SKM-1 (cell line): ENCODE results near the gene DAG1.
A peak's percentile ranks its signal among the peaks of the same experiment; 100 is the strongest.
"Not testable (repeated sequence)": the region's sequence is repeated elsewhere in the genome, so short reads cannot be mapped to it uniquely, and the experiment has no call there.

ENCODE experiments used
- DNase-seq: peaks from one replicate; lab custom pipeline; 2025; ENCODE audit not compliant: unreplicated experiment; lab: John Stamatoyannopoulos, UW

Gene DAG1

GRCh38 chr3:49469037-49469935 lies 781 bp upstream of the DAG1 start:
- no peak for DNase-seq

DNA sequence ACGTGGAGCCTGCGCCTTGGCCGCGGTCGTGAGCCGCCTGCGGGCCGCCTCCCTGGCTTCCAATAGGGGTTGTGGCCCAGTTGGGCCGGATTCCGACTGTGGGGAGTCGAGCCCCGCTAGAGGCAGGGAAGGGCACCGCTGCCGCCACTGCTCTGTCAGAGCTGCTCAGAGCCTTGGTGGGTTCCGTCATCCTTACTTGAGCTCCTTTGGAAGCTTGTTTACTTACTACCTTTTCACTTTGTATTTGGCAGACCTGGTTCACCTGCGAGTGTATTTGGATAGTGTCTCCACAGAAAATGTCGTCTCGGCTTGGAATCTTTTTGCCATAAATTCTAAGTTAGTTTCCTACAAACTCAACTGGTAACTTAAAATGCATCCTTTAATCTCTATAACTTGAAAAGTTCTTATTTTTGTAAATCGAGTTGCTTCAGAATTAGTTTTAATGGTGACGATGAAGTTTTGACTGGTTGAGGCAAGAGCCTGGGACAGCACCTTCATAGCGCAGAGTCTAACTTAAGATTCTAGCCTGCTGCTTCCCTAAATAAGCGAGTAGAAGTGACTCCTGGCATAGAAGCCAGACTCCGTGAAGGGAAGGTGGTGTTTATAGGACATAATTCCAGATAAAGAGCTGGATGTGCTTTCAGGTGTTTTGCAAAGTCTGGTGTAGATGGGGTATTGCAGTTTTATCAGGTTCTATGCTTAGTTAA lies 800 bp downstream of the DAG1 start:
- no peak for DNase-seq

GRCh38 chr3:49471856-49472495 lies 1.9 kb downstream of the DAG1 start:
- no peak for DNase-seq

DNA sequence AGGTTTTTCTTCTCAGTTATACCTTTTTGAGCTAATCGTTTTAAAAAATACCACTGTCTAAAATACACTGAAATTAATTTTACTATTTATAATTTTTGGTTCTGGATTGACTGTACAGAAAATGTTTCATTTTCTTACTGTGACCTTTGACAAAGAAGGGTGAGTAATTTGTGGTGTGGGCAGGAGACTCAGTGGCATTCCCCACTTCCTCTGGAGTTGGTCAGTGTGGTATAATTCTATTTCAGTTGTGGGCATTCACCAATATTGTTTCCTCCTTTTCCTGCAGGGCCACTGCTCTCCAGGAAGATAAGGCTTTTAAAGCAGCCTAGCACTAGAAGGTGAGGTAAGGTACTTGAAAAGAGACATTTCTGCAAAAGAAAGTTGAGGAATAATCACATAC lies 6.5 kb downstream of the DAG1 start:
- peak; percentile 47 for DNase-seq

DNA sequence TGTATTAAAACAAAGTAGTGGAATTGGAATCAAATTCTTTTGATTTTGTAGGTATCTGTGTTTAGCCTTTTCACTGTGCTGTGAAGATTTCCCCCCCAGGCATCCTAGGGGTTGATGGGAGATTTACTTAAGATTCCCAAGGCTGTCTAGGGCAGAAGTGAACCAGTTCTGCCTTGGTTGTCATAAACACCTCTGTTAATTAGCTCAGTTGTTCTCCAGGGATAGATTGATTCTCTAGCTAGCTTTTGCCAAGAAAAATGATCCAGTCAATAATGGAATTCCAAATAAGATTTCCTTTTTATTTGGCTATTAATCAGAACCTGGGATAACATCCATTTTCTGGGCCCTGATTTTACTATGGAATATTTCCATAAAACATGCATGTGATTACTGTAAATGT lies 12.7 kb downstream of the DAG1 start:
- DNase-seq, result no peak

GRCh38 chr3:49484471-49484870 lies 14.4 kb downstream of the DAG1 start:
- DNase-seq, result no peak

DNA sequence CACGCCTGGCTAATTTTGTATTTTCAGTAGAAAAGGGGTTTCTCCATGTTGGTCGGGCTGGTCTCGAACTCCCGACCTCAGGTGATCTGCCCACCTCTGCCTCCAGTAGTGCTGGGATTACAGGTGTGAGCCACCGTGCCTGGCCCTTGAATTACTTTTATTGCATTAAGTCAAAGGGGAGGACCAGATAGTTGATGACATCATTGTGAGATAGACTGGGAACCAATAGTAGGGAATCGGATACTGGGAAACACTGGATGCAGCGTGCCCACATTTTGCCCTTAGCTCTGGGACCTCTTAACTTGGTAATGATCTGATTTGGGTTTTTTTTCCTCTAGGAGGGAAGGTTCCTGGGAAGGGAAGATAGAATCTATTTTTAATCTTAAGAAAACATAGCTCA lies 19.2 kb downstream of the DAG1 start:
- DNase-seq, result no peak

- DNase-seq, result no peak
These were observed 22.9 kb downstream of the DAG1 start for GRCh38 chr3:49492969-49493368.

GRCh38 chr3:49493901-49494300 lies 23.8 kb downstream of the DAG1 start:
- no peak for DNase-seq

- DNase-seq, result no peak
These were observed 25.0 kb downstream of the DAG1 start for GRCh38 chr3:49495023-49495422.

DNA sequence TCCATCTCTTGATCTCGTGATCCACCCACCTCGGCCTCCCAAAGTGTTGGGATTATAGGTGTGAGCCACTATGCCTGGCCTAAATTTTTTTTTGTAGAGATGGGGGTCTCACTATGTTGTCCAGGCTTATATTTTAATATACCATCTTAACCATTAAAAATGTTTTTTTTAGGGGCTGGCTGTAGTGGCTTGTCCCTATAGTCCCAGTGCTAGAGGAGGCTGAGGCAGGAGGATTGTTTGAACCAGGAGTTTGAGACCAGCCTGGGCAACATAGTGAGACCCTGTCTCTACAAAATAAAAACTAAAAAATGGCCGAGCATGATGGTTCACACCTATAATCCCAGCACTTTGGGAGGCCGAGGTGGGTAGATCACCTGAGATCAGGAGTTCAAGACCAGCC lies 26.8 kb downstream of the DAG1 start:
- DNase-seq, result not testable (repeated sequence)

GRCh38 chr3:49497606-49498005 lies 27.5 kb downstream of the DAG1 start:
- DNase-seq, result no peak

- no peak for DNase-seq
These were observed 28.2 kb downstream of the DAG1 start for GRCh38 chr3:49498239-49498638.

GRCh38 chr3:49498648-49499047 lies 28.6 kb downstream of the DAG1 start:
- DNase-seq, result no peak

- no peak for DNase-seq
These were observed 30.2 kb downstream of the DAG1 start for GRCh38 chr3:49500205-49500731.

DNA sequence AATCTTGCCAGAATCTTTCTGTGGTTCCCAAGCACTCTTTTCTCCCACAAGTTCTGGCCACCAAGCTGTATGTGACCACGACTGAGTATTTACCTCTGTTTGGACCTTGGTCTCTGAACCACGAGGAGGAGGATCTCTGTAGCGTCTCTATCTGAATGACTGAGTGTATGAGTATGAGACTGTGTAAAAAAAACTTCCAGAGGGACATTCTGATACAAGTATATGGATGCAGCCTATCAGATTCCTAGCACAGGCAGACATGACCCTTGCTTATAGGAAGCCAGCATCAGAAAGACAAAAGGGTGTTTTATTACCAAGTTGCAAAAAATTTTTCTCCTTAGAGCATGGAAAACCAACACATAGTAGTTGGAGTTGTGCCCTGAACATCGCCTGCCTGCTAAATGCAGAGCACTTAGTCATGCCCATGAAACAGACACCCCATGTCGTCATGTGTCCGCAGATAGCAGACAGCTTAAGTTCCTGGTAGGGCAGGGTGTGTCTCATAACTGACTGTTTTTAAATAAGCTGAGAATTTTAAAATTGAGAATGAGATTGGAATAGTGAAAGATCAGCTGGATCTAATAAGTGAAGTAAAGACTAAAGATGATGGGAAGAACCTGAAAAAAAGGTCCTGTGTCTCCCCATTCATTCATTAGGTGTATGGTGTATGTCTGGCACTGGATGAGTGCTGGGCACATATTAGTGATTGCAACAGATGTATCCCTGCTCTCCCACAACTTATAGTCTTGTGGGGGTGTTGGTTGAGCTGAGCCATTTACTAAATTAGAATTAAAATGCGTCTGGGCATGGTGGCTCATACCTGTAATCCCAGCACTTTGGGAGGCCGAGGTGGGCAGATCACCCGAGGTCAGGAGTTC lies 30.9 kb downstream of the DAG1 start:
- DNase-seq, result no peak

DNA sequence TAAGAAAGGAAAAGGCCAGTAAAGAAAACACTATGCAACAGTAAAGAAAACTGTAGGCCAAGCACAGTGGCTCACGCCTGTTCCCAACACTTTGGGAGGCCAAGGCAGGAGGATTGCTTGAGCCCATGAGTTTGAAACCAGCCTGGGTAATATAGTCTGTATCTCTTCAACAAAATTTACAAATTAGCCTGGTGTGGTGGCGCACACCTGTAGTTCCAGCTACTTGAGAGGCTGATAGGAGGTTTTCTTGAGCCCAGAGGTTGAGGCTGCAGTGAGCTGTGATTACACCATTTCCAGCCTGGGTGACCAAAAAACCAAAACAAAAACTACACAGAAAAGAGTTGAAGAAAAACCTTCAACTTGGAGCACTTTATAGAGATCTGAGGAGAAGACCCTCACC lies 31.8 kb downstream of the DAG1 start:
- no peak for DNase-seq

- DNase-seq, result no peak
These were observed 36.8 kb downstream of the DAG1 start for GRCh38 chr3:49506906-49507305.

DNA sequence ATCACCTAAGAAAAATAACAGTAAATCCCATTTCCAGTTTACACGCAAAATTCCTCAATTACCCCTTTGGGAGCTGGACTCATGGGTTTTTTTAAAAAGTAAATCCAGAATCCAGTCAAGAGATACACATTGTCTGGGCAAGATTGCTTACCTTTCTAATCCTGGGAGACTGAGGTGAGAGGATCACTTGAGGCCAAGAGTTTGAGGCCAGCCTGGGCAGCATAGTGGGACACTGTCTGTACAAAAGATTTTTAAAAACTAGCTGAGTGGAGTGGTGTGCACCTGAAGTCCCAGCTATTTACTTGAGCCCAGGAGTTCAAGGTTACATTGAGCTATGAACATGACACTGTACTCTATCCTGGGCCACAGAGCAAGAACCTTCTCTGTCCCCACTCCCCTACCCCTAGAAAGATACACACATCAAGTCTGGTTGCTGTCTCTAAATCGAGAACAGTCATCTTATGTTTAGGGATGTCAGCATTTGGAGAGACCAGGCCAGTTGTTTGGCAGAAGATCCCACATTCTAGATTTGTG lies 39.0 kb downstream of the DAG1 start:
- no peak for DNase-seq

- no peak for DNase-seq
These were observed 41.6 kb downstream of the DAG1 start for GRCh38 chr3:49511639-49512038.
